ENCODE results near the gene YJEFN3.

Gene YJEFN3

GRCh38 chr19:19515642-19516519 is 12.8 kb upstream of the YJEFN3 start, which contains the start of gene NDUFA13:
Gene NDUFA13 (plus strand): TSS chr19:19516225. CDS start chr19:19516239, 14 bp downstream.
- peak; percentile 89 for DNase-seq
- in situ Hi-C loops (cut with HindIII; ENCODE audit: low pct_ligation_motif_present, low pct_unique_long_range_greater_than_20kb, low sequenced_read_pairs) = no loop called here

- DNase-seq = no peak
- in situ Hi-C loops (cut with HindIII; ENCODE audit: low pct_ligation_motif_present, low pct_unique_long_range_greater_than_20kb, low sequenced_read_pairs) = no loop called here
Observed at GRCh38 chr19:19517235-19517619, 11.5 kb upstream of the YJEFN3 start.

- no peak for DNase-seq
- in situ Hi-C loops (cut with HindIII; ENCODE audit: low pct_ligation_motif_present, low pct_unique_long_range_greater_than_20kb, low sequenced_read_pairs) = no loop called here
Observed at GRCh38 chr19:19520989-19521388, 7.7 kb upstream of the YJEFN3 start.

GRCh38 chr19:19523177-19523576 is 5.5 kb upstream of the YJEFN3 start:
- DNase-seq = no peak
- in situ Hi-C loops (cut with HindIII; ENCODE audit: low pct_ligation_motif_present, low pct_unique_long_range_greater_than_20kb, low sequenced_read_pairs) = no loop called here

GRCh38 chr19:19524053-19524452 is 4.7 kb upstream of the YJEFN3 start:
- in situ Hi-C loops (cut with HindIII; ENCODE audit: low pct_ligation_motif_present, low pct_unique_long_range_greater_than_20kb, low sequenced_read_pairs) = no loop called here
- DNase-seq = no peak

- in situ Hi-C loops (cut with HindIII; ENCODE audit: low pct_ligation_motif_present, low pct_unique_long_range_greater_than_20kb, low sequenced_read_pairs) = no loop called here
- DNase-seq = no peak
Observed at GRCh38 chr19:19525611-19526380, 2.9 kb upstream of the YJEFN3 start.

- in situ Hi-C loops (cut with HindIII; ENCODE audit: low pct_ligation_motif_present, low pct_unique_long_range_greater_than_20kb, low sequenced_read_pairs) = no loop called here
- DNase-seq = no peak
Observed at GRCh38 chr19:19526581-19527370, 1.9 kb upstream of the YJEFN3 start.

GRCh38 chr19:19527371-19527656 is 1.4 kb upstream of the YJEFN3 start:
- in situ Hi-C loops (cut with HindIII; ENCODE audit: low pct_ligation_motif_present, low pct_unique_long_range_greater_than_20kb, low sequenced_read_pairs) = no loop called here
- no peak for DNase-seq

- DNase-seq = no peak
- in situ Hi-C loops (cut with HindIII; ENCODE audit: low pct_ligation_motif_present, low pct_unique_long_range_greater_than_20kb, low sequenced_read_pairs) = no loop called here
Observed at GRCh38 chr19:19527674-19528625, 761 bp upstream of the YJEFN3 start.

- DNase-seq = no peak
- in situ Hi-C loops (cut with HindIII; ENCODE audit: low pct_ligation_motif_present, low pct_unique_long_range_greater_than_20kb, low sequenced_read_pairs) = no loop called here
Observed at GRCh38 chr19:19529783-19530422, 1.2 kb downstream of the YJEFN3 start.

- DNase-seq = no peak
- in situ Hi-C loops (cut with HindIII; ENCODE audit: low pct_ligation_motif_present, low pct_unique_long_range_greater_than_20kb, low sequenced_read_pairs) = no loop called here
Observed at GRCh38 chr19:19530423-19530804, 1.7 kb downstream of the YJEFN3 start.

GRCh38 chr19:19530889-19531288 is 2.2 kb downstream of the YJEFN3 start:
- in situ Hi-C loops (cut with HindIII; ENCODE audit: low pct_ligation_motif_present, low pct_unique_long_range_greater_than_20kb, low sequenced_read_pairs) = no loop called here
- DNase-seq = no peak

GRCh38 chr19:19531951-19532805 is 3.5 kb downstream of the YJEFN3 start:
- in situ Hi-C loops (cut with HindIII; ENCODE audit: low pct_ligation_motif_present, low pct_unique_long_range_greater_than_20kb, low sequenced_read_pairs) = no loop called here
- peak; percentile 57 for DNase-seq

GRCh38 chr19:19532806-19533701 is 4.3 kb downstream of the YJEFN3 start:
- DNase-seq = no peak
- in situ Hi-C loops (cut with HindIII; ENCODE audit: low pct_ligation_motif_present, low pct_unique_long_range_greater_than_20kb, low sequenced_read_pairs) = no loop called here

- in situ Hi-C loops (cut with HindIII; ENCODE audit: low pct_ligation_motif_present, low pct_unique_long_range_greater_than_20kb, low sequenced_read_pairs) = no loop called here
- no peak for DNase-seq
Observed at GRCh38 chr19:19533841-19534240, 5.1 kb downstream of the YJEFN3 start.

Data from ACHN (cell line).